Ishikawa (cell line): ENCODE results near the gene KCNMB2.

Experiments used
- CREB1 ChIP-seq: IDR thresholded peaks from 2 replicates; pipeline ENCODE4 v1.6.1; 2012; ENCODE audit warnings: low read depth
- EP300 ChIP-seq: IDR thresholded peaks from 2 replicates; pipeline ENCODE4 v1.6.1; 2012; ENCODE audit warnings: borderline replicate concordance
- FOXM1 ChIP-seq: IDR thresholded peaks from 2 replicates; pipeline ENCODE4 v1.6.1; 2012; ENCODE audit warnings: low read depth, borderline replicate concordance
- NFIC ChIP-seq: IDR thresholded peaks from 2 replicates; pipeline ENCODE4 v1.6.1; 2012
- RAD21 ChIP-seq: IDR thresholded peaks from 2 replicates; pipeline ENCODE4 v1.6.1; 2012; ENCODE audit warnings: low read depth
- TAF1 ChIP-seq: IDR thresholded peaks from 2 replicates; pipeline ENCODE4 v1.6.1; 2012; ENCODE audit warnings: low read depth, mild to moderate bottlenecking
- USF1 ChIP-seq: IDR thresholded peaks from 2 replicates; pipeline ENCODE4 v1.6.1; 2012
- YY1 ChIP-seq: IDR thresholded peaks from 2 replicates; pipeline ENCODE4 v1.6.1; 2012; ENCODE audit warnings: low read depth
- TF ChIP-seq, protein P1 (sequence below): IDR thresholded peaks from 2 replicates; pipeline ENCODE4 v1.6.1; 2012

GRCh38 chr3:178527981-178528380 lies 8.3 kb upstream of the KCNMB2 start:
- TF ChIP-seq TAF1 (no peak), EP300 (no peak), RAD21 (no peak), YY1 (no peak), USF1 (no peak), NFIC (no peak), FOXM1 (no peak), CREB1 (no peak)
- TF ChIP-seq, protein P1, sequence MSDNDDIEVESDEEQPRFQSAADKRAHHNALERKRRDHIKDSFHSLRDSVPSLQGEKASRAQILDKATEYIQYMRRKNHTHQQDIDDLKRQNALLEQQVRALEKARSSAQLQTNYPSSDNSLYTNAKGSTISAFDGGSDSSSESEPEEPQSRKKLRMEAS = no peak
